Breast epithelium (tissue), 3 donors: ENCODE data around the gene FOXI1.

Experiments used
- POLR2A ChIP-seq: fragments of 450-650 bp; IDR thresholded peaks from one replicate; pipeline ENCODE4 v1.6.1; 2016; ENCODE audit warnings: antibody characterized with exemption, mild to moderate bottlenecking, moderate library complexity
- POLR2AphosphoS5 ChIP-seq, 3 donors: sonication (generic); formaldehyde crosslinking; IDR thresholded peaks; one replicate each; pipeline ENCODE4 v1.6.1; 2017; ENCODE audit warnings: antibody characterized with exemption in 3 of 3
- TF ChIP-seq, protein P1 (sequence below), 3 donors: fragments of 450-650 bp; IDR thresholded peaks; one replicate each; pipeline ENCODE4 v1.5.1; 2016 to 2017; ENCODE audit warnings: antibody characterized with exemption in 3 of 3, mild to moderate bottlenecking in 3 of 3, moderate library complexity in 3 of 3

DNA sequence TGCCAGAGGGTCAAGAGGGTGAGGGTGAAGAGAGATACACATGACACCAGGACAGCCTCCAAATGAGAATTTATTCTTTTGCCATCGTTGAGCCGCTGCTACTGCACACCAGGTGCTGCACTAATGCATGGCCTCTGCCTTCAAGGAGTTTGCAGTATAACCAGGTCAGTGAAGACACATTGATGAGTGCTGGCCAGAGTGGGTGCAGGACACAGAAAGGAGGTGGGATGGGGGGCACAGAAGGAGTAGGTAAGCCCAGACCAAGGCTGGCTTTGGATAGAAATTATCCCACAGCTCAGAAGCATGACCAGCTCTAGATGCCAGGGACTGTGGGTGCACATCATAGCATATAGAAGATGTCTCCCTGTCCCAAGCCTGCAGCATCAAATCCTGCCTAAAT lies 38.0 kb downstream of the FOXI1 start:
- TF ChIP-seq, protein P1, sequence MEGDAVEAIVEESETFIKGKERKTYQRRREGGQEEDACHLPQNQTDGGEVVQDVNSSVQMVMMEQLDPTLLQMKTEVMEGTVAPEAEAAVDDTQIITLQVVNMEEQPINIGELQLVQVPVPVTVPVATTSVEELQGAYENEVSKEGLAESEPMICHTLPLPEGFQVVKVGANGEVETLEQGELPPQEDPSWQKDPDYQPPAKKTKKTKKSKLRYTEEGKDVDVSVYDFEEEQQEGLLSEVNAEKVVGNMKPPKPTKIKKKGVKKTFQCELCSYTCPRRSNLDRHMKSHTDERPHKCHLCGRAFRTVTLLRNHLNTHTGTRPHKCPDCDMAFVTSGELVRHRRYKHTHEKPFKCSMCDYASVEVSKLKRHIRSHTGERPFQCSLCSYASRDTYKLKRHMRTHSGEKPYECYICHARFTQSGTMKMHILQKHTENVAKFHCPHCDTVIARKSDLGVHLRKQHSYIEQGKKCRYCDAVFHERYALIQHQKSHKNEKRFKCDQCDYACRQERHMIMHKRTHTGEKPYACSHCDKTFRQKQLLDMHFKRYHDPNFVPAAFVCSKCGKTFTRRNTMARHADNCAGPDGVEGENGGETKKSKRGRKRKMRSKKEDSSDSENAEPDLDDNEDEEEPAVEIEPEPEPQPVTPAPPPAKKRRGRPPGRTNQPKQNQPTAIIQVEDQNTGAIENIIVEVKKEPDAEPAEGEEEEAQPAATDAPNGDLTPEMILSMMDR (IDR thresholded peaks at IDR 0.05), result no peak
- TF ChIP-seq POLR2A, result no peak
- TF ChIP-seq POLR2AphosphoS5 (IDR thresholded peaks at IDR 0.05), result no peak
